Measurements from ENCODE around the gene PHLDA1. TPM values are rescaled to one million over a fixed set of nuclear protein-coding genes. Genes with fewer than 3 reads are reported as not detected.
A peak's percentile ranks its signal among the peaks of the same experiment; 100 is the strongest.

The PHLDA1 gene
- total and polyA plus RNA-seq, 12 donors = 1.5 to 43.5 (median 19.4) TPM

GRCh38 chr12:76024102-76024781 lies 7.3 kb downstream of the PHLDA1 start:
- no peaks in the 10 kb centered on the region for H3K9me3 ChIP-seq
- no peak overlapping the region for H3K4me3 ChIP-seq
- no peak for TF ChIP-seq CTCF (IDR thresholded peaks at IDR 0.05)
- intact Hi-C loops (cut with DNase I) = loop anchor here in 3 of 10 donors (5.0 to 10.0 kb wide), 5 partner anchors 42 to 309 kb away; no protein-coding TSS in a partner anchor
- no peaks in the 10 kb centered on the region for H3K27me3 ChIP-seq
- WGBS, 2 donors = 91 to 95% methylated on average over 8 of the region's 8 CpGs
- H3K36me3 ChIP-seq = peaks cover 0 to 17% (median 0%) of the 10 kb centered on the region in 9 donors
- H3K4me1 ChIP-seq = peaks cover 0 to 61% (median 11%) of the 10 kb centered on the region in 9 donors
- DNase-seq (no peak), ATAC-seq (no peak)
- H3K27ac ChIP-seq = no peak overlapping the region

- H3K36me3 ChIP-seq = peaks cover 0 to 6% (median 0%) of the 10 kb centered on the region in 9 donors
- H3K27me3 ChIP-seq = no peaks in the 10 kb centered on the region
- H3K9me3 ChIP-seq = no peaks in the 10 kb centered on the region
- ATAC-seq = no peak
- no peak for TF ChIP-seq CTCF (IDR thresholded peaks at IDR 0.05)
- H3K27ac ChIP-seq = no peak overlapping the region
- H3K4me3 ChIP-seq = no peak overlapping the region
- H3K4me1 ChIP-seq = peaks cover 0 to 57% (median 8%) of the 10 kb centered on the region in 9 donors
- DNase-seq = no peak
- WGBS, 2 donors = 89 to 92% methylated on average over 2 of the region's 2 CpGs
- intact Hi-C loops (cut with DNase I) = loop anchor here in 3 of 10 donors (5.0 to 10.0 kb wide), 5 partner anchors 41 to 308 kb away; no protein-coding TSS in a partner anchor
Measured at GRCh38 chr12:76023069-76023690, 8.4 kb downstream of the PHLDA1 start.

DNA sequence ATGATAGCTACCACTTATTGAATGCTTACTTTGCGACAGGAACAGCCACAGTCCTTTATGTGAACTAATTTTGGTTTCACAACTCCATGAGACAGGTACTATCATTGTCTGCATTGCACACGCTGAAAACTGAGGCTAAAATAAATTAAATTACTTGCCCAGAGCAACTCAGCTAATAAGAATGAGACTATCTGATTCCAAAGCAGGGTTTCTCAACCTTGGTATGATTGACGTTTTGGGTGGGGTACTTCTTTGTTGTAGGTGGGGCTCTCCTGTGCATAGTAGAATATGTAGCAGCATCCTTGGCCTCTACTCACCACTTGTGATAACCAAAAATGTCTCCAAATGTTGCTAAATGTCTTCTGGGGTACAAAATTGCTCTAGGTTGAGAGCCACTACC lies 9.1 kb downstream of the PHLDA1 start:
- intact Hi-C loops (cut with DNase I) = loop anchor here in 3 of 10 donors (5.0 to 10.0 kb wide), 5 partner anchors 40 to 308 kb away; no protein-coding TSS in a partner anchor
- no peak for TF ChIP-seq CTCF (IDR thresholded peaks at IDR 0.05)

DNA sequence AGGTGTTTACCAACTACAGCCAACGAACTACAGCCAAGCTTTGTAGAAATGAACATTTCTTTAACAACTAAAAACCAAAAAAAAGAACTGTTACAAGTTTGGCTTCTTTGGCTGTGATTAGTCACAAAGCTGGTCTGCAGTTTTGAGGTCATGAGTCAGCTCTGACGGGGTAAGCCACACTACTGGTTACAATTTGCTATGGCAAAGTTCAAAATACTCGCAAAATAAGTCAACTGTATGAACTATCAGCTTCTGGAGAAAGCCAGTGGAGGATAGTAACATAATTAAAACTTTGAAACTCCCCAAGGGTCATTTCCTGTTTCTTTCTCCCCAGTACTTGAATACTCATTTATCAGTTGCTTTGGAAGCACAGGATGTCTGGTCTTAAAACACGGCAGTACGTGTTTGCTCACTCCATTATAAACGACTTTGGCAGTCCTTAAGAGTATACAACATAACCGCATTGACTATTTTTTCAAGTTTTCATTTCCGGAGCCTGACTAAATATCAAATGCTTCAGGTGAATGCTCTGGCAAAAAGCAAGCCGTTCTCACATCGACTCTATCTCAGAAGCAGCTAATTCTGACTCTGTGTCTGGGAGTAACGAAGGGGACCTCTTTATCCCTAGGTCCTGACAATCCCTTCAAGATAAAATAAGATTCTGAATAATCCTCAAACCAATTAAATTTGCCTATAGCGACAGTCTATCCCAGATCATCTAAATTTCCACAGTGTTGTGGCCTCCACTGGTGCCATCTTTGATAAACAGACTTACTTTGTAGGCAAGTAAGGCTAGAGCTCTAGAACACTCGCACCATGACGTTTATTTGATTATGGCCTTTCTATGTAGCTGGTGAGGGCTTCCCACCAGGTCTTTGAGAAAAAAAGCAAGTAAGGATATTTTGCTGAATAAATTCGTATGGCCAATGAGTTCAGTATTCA lies 10.6 kb downstream of the PHLDA1 start:
- TF ChIP-seq CTCF (IDR thresholded peaks at IDR 0.05) = no peak
- no peaks in the 10 kb centered on the region for H3K27me3 ChIP-seq
- no peaks in the 10 kb centered on the region for H3K9me3 ChIP-seq
- no peaks in the 10 kb centered on the region for H3K36me3 ChIP-seq
- H3K27ac ChIP-seq = peak overlapping the region in 8 of 10 donors; percentile 1 to 83 (median 28)
- DNase-seq (no peak), ATAC-seq (peak in 3 of 8 donors; percentile 23 to 61 (median 57))
- H3K4me3 ChIP-seq = no peak overlapping the region
- intact Hi-C loops (cut with DNase I) = loop anchor here in 3 of 10 donors (5.0 to 10.0 kb wide), 5 partner anchors 39 to 306 kb away; no protein-coding TSS in a partner anchor
- H3K4me1 ChIP-seq = peaks cover 0 to 49% (median 6%) of the 10 kb centered on the region in 9 donors
- WGBS, 2 donors = 53 to 66% methylated on average over 15 of the region's 15 CpGs

More for the DNA sequence above, 9.1 kb downstream of the PHLDA1 start:
- peaks cover 0 to 59% (median 8%) of the 10 kb centered on the region in 9 donors for H3K4me1 ChIP-seq
- H3K27me3 ChIP-seq = no peaks in the 10 kb centered on the region
- H3K4me3 ChIP-seq = no peak overlapping the region
- DNase-seq = no peak
- no peak for ATAC-seq
- no peaks in the 10 kb centered on the region for H3K36me3 ChIP-seq
- WGBS, 2 donors = 97 to 98% methylated on average over 3 of the region's 3 CpGs
- no peaks in the 10 kb centered on the region for H3K9me3 ChIP-seq
- no peak overlapping the region for H3K27ac ChIP-seq
